Fibroblast of pulmonary artery (primary cell): ENCODE measurements around the gene PEX14.
"Not testable (repeated sequence)": the region's sequence is repeated elsewhere in the genome, so short reads cannot be mapped to it uniquely, and the experiment has no call there.

Experiments used
- DNase-seq: peaks from one replicate; pipeline ENCODE4 v3.0.0-alpha.2; 2010; ENCODE audit warnings: low read depth
- H3K4me3 ChIP-seq: replicated peaks from 2 replicates; pipeline ENCODE4 v1.5.1; 2011; ENCODE audit warnings: low read depth, mild to moderate bottlenecking, control low read depth, low read length, moderate library complexity
- CTCF ChIP-seq: IDR thresholded peaks from 2 replicates; pipeline ENCODE4 v1.5.1; 2011; ENCODE audit warnings: mild to moderate bottlenecking, control low read depth, low read length, inconsistent platforms; ENCODE audit errors: missing control alignments

The PEX14 gene

GRCh38 chr1:10451287-10451686 lies 23.5 kb upstream of the PEX14 start:
- peak overlapping the region; percentile 2 for H3K4me3 ChIP-seq
- TF ChIP-seq CTCF: no peak
- DNase-seq: peak; percentile 15

- H3K4me3 ChIP-seq: no peak overlapping the region
- TF ChIP-seq CTCF: no peak
- no peak for DNase-seq
Observed at GRCh38 chr1:10456048-10456447, 18.7 kb upstream of the PEX14 start.

GRCh38 chr1:10456661-10457060 lies 18.1 kb upstream of the PEX14 start:
- DNase-seq: no peak
- no peak overlapping the region for H3K4me3 ChIP-seq
- no peak for TF ChIP-seq CTCF

- H3K4me3 ChIP-seq, DNase-seq: not testable (repeated sequence)
Observed at GRCh38 chr1:10457462-10457861, 17.3 kb upstream of the PEX14 start.

GRCh38 chr1:10457875-10458274 lies 16.9 kb upstream of the PEX14 start:
- TF ChIP-seq CTCF: no peak
- no peak for DNase-seq
- H3K4me3 ChIP-seq: no peak overlapping the region

GRCh38 chr1:10459184-10459583 lies 15.6 kb upstream of the PEX14 start:
- no peak for TF ChIP-seq CTCF
- no peak overlapping the region for H3K4me3 ChIP-seq
- DNase-seq: peak; percentile 79

- H3K4me3 ChIP-seq: no peak overlapping the region
Observed at GRCh38 chr1:10467078-10467477, 7.7 kb upstream of the PEX14 start.

More at GRCh38 chr1:10467078-10467477, 7.7 kb upstream of the PEX14 start:
- DNase-seq: no peak
- no peak for TF ChIP-seq CTCF
